ENCODE results near the gene THRB. TPM values are rescaled to one million over a fixed set of nuclear protein-coding genes. Genes with fewer than 3 reads are reported as not detected.

THRB gene
- polyA plus RNA-seq, 1 of the 3 experiments (the other 2 are of a cell fraction): 0.02 TPM

DNA sequence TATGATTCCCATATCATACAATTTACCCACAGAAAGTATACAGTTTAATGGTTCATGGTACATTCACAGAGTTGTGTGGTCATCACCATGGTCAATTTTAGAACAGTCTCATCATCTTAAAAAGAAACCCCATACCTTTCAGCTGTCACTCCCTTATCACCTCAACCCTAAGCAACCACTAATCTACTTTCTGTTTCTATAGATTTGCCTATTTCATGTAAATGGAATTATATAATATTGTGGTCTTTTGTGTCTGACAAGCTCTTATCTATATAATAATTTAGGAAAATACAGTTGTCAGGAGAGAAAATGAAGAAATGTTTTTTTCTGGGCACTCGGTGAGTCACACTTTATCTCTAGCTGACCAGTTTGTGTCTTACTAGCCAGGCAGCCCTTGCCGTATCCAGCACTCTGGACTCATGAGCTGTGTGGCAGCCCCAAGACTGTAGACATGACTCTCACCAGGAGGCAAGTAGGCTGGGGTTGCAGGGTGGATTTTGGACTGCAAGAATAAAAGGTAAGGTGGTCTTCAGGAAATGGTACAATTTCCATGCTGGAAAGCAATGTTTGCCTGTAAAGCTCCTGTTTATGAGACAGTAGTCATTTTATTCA, 234.6 kb downstream of the THRB start:
- ChIA-PET CTCF (interaction anchor here (0.9 to 1.8 kb wide), 8 partner anchors 23 to 424 kb away, joined by 3 to 5 read pairs (median 4); no protein-coding TSS in a partner anchor), POLR2A (no interaction called here)
- H3K9ac ChIP-seq: no peak overlapping the region
- H3K9me2 ChIP-seq: no peaks in the 10 kb centered on the region
- H4K20me1 ChIP-seq (ENCODE audit: insufficient read depth): no peaks in the 10 kb centered on the region
- WGBS (ENCODE audit: low lambda C conversion rate): 53% methylated on average over 2 of the region's 2 CpGs
- no peak overlapping the region for H3K4me2 ChIP-seq
- H3K36me3 ChIP-seq (replicated peaks in 1 of 2; ENCODE audit: control insufficient read depth in 1 of 2, insufficient read depth in 2 of 2, low read length in 1 of 2): no peaks in the 10 kb centered on the region
- no peaks in the 10 kb centered on the region; a peak in 2 of 4 replicates for H3K4me1 ChIP-seq (ENCODE audit: control insufficient read depth in 1 of 2, insufficient read depth in 2 of 2, low read depth in 1 of 2, low read length in 1 of 2)
- no peaks in the 10 kb centered on the region for H3K27me3 ChIP-seq (ENCODE audit: insufficient read depth)
- H3K79me2 ChIP-seq (ENCODE audit: insufficient read depth): no peaks in the 10 kb centered on the region
- H3F3A ChIP-seq (replicated peaks; ENCODE audit: insufficient read depth): peaks cover 3% of the 10 kb centered on the region
- H3K4me3 ChIP-seq (ENCODE audit: low read depth in 2 of 2, low read length in 1 of 2): no peak overlapping the region
- H2AFZ ChIP-seq (ENCODE audit: low read depth): no peak overlapping the region
- TF ChIP-seq FOSL2 (IDR thresholded peaks at IDR 0.05; ENCODE audit: borderline replicate concordance, low read depth) (peak; percentile 23; the same call in 1 of the 2 replicates), MEF2A (IDR thresholded peaks at IDR 0.05; ENCODE audit: borderline replicate concordance, low read depth) (no peak), RXRA (IDR thresholded peaks at IDR 0.05; ENCODE audit: borderline replicate concordance, low read depth) (no peak), POLR2AphosphoS5 (IDR thresholded peaks at IDR 0.05; ENCODE audit: low read depth, low read length) (no peak), CHD2 (IDR thresholded peaks at IDR 0.05; ENCODE audit: low read length, partially characterized antibody) (no peak)
- DNase-seq: no peak
- no peak overlapping the region for H3K27ac ChIP-seq (ENCODE audit: low read depth in 2 of 2, low read length in 1 of 2)
- H3K9me3 ChIP-seq: no peaks in the 10 kb centered on the region

DNA sequence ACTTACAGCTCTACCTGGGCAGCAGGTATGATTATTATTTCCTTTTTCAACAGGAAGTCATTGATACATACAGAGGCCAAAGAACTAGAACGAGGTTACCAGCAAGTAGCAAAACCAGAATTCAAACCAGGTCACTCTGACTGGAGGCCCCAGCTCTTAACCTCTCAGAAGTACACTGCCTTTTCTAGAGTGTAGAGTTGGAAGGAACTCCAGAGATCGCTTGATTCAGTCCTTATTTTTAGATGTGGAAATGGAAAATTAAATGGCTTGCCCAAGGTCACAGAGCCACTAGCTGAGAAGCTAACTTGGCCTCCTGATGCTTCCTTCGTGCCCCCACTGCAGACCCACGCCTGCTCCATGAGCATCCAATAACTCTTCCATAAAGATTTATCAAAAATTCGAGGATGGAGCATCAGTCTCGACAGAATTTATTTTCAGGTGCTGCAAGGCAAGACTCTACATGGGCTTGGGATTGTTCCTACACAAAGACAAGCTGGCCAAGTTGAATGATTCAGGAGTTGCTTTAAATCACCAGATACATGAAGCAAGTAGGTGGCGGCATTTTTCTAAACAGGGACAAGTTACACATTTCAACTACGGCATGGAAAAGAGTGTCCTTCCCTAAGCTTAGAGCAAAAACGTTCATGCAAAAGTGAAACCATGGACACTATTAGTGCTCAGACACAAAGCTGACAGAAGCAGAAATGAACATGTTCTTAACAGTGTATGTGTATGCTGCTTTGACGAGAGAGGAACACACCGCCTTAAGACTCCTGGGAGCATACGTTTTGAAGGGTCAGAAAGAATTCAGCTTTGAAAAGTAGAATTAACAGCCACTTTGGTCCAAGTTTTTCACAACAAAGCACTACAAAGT, 235.7 kb downstream of the THRB start:
- peaks cover 0 to 4% of the 10 kb centered on the region in 2 experiments; a peak in 2 of 4 replicates for H3K4me1 ChIP-seq (ENCODE audit: control insufficient read depth in 1 of 2, insufficient read depth in 2 of 2, low read depth in 1 of 2, low read length in 1 of 2)
- ChIA-PET POLR2A (no interaction called here), CTCF (interaction anchor here (0.9 to 1.8 kb wide), 9 partner anchors 16 to 425 kb away, joined by 3 to 5 read pairs (median 4); no protein-coding TSS in a partner anchor)
- H3K27me3 ChIP-seq (ENCODE audit: insufficient read depth): no peaks in the 10 kb centered on the region
- peaks cover 5% of the 10 kb centered on the region for H3F3A ChIP-seq (replicated peaks; ENCODE audit: insufficient read depth)
- H3K4me3 ChIP-seq (ENCODE audit: low read depth in 2 of 2, low read length in 1 of 2): no peak overlapping the region
- H3K27ac ChIP-seq (ENCODE audit: low read depth in 2 of 2, low read length in 1 of 2): no peak overlapping the region
- no peaks in the 10 kb centered on the region for H3K36me3 ChIP-seq (replicated peaks in 1 of 2; ENCODE audit: control insufficient read depth in 1 of 2, insufficient read depth in 2 of 2, low read length in 1 of 2)
- H3K9ac ChIP-seq: no peak overlapping the region
- WGBS (ENCODE audit: low lambda C conversion rate): 86% methylated on average over 12 of the region's 12 CpGs
- no peak overlapping the region for H2AFZ ChIP-seq (ENCODE audit: low read depth)
- DNase-seq: no peak
- no peaks in the 10 kb centered on the region for H3K79me2 ChIP-seq (ENCODE audit: insufficient read depth)
- no peaks in the 10 kb centered on the region for H3K9me3 ChIP-seq
- H3K9me2 ChIP-seq: no peaks in the 10 kb centered on the region
- no peaks in the 10 kb centered on the region for H4K20me1 ChIP-seq (ENCODE audit: insufficient read depth)
- H3K4me2 ChIP-seq: no peak overlapping the region
- TF ChIP-seq FOSL2 (IDR thresholded peaks at IDR 0.05; ENCODE audit: borderline replicate concordance, low read depth) (no peak), NFIC (IDR thresholded peaks at IDR 0.05; ENCODE audit: borderline replicate concordance) (no peak), TCF12 (IDR thresholded peaks at IDR 0.05) (no peak), RXRA (IDR thresholded peaks at IDR 0.05; ENCODE audit: borderline replicate concordance, low read depth) (no peak), EZH2phosphoT487 (IDR thresholded peaks at IDR 0.05; ENCODE audit: borderline replicate concordance, low read depth) (no peak), TAF1 (IDR thresholded peaks at IDR 0.05; ENCODE audit: borderline replicate concordance, low read depth, low read length) (no peak), EP300 (IDR thresholded peaks at IDR 0.05; ENCODE audit: borderline replicate concordance in 1 of 2, low read depth in 1 of 2, low read length in 1 of 2) (no peak), RCOR1 (IDR thresholded peaks at IDR 0.05; ENCODE audit: low read length) (no peak), RFX5 (IDR thresholded peaks at IDR 0.05; ENCODE audit: low read length) (no peak), CHD2 (IDR thresholded peaks at IDR 0.05; ENCODE audit: low read length, partially characterized antibody) (no peak), JUND (IDR thresholded peaks at IDR 0.05) (no peak), RAD21 (IDR thresholded peaks at IDR 0.05; ENCODE audit: low read length) (no peak), SIN3A (IDR thresholded peaks at IDR 0.05; ENCODE audit: borderline replicate concordance, low read depth, low read length) (no peak), GABPA (IDR thresholded peaks at IDR 0.05; ENCODE audit: low read depth) (no peak)
- TF ChIP-seq, protein P1, sequence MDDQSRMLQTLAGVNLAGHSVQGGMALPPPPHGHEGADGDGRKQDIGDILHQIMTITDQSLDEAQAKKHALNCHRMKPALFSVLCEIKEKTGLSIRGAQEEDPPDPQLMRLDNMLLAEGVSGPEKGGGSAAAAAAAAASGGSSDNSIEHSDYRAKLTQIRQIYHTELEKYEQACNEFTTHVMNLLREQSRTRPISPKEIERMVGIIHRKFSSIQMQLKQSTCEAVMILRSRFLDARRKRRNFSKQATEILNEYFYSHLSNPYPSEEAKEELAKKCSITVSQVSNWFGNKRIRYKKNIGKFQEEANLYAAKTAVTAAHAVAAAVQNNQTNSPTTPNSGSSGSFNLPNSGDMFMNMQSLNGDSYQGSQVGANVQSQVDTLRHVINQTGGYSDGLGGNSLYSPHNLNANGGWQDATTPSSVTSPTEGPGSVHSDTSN (IDR thresholded peaks at IDR 0.05): no peak
- TF ChIP-seq, protein P2, sequence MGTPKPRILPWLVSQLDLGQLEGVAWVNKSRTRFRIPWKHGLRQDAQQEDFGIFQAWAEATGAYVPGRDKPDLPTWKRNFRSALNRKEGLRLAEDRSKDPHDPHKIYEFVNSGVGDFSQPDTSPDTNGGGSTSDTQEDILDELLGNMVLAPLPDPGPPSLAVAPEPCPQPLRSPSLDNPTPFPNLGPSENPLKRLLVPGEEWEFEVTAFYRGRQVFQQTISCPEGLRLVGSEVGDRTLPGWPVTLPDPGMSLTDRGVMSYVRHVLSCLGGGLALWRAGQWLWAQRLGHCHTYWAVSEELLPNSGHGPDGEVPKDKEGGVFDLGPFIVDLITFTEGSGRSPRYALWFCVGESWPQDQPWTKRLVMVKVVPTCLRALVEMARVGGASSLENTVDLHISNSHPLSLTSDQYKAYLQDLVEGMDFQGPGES (IDR thresholded peaks at IDR 0.05; ENCODE audit: low read depth, low read length): no peak
- TF ChIP-seq, protein P3, sequence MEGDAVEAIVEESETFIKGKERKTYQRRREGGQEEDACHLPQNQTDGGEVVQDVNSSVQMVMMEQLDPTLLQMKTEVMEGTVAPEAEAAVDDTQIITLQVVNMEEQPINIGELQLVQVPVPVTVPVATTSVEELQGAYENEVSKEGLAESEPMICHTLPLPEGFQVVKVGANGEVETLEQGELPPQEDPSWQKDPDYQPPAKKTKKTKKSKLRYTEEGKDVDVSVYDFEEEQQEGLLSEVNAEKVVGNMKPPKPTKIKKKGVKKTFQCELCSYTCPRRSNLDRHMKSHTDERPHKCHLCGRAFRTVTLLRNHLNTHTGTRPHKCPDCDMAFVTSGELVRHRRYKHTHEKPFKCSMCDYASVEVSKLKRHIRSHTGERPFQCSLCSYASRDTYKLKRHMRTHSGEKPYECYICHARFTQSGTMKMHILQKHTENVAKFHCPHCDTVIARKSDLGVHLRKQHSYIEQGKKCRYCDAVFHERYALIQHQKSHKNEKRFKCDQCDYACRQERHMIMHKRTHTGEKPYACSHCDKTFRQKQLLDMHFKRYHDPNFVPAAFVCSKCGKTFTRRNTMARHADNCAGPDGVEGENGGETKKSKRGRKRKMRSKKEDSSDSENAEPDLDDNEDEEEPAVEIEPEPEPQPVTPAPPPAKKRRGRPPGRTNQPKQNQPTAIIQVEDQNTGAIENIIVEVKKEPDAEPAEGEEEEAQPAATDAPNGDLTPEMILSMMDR (IDR thresholded peaks at IDR 0.05): no peak
- TF ChIP-seq, protein P4, sequence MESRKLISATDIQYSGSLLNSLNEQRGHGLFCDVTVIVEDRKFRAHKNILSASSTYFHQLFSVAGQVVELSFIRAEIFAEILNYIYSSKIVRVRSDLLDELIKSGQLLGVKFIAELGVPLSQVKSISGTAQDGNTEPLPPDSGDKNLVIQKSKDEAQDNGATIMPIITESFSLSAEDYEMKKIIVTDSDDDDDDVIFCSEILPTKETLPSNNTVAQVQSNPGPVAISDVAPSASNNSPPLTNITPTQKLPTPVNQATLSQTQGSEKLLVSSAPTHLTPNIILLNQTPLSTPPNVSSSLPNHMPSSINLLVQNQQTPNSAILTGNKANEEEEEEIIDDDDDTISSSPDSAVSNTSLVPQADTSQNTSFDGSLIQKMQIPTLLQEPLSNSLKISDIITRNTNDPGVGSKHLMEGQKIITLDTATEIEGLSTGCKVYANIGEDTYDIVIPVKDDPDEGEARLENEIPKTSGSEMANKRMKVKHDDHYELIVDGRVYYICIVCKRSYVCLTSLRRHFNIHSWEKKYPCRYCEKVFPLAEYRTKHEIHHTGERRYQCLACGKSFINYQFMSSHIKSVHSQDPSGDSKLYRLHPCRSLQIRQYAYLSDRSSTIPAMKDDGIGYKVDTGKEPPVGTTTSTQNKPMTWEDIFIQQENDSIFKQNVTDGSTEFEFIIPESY (IDR thresholded peaks at IDR 0.05; ENCODE audit: borderline replicate concordance, low read depth): no peak
